NCI-H1105 treated with DMSO at 0.1 percent for 48 hours (cell line): ENCODE data around the gene C1QTNF9B.
A peak's percentile ranks its signal among the peaks of the same experiment; 100 is the strongest.
"Not testable (repeated sequence)": the region's sequence is repeated elsewhere in the genome, so short reads cannot be mapped to it uniquely, and the experiment has no call there.

Experiments
- DNase-seq: peaks from one replicate; lab custom pipeline; 2025; lab: John Stamatoyannopoulos, UW

The C1QTNF9B gene

GRCh38 chr13:23893791-23894190, 3.5 kb downstream of the C1QTNF9B start:
- DNase-seq: not testable (repeated sequence)

DNA sequence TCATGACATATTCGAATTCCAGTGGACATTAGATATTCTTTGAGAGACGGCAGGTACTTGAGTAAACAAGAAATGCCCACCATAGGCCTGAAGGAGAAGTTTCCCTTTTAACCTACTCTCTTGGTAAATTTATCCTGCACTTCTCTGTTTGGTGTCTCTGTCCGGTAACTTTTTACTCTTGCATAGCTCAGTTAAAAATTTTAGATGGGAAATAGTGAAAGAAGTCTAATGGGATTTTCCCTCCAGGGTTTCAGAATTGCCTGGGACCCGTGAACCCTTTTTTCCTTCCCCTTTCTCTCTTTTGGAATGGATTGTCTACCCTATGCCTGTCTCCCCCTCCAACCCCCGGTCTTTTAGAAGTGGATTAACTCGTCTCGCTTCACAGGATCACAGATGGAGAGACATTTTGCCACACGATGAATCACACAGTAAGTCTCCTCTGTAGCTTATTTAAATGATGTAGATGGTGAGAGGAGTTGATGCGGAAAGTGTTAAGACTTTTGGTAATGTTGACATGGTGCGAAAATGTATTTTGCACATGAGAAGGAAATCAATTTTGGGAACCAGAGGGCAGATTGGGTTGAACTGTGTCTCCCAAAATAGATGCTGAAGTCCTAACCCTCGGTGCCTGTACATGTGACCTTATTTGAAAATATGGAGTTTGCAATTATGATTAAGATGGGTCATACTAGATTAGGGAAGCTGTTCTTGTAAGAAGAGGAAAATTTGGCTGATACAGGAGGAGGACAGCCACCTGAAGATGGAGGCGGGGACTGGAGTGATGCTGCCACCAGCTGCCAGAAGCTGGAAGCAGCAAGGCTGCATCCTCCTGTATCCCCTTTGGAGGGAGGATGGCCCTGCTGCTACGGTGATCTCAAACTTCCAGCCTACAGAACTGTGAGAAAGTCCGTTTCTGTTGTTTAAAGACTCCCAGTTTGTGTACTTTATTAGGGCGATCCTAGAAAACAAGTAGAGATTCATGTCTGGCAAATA, 7.4 kb downstream of the C1QTNF9B start:
- peak; percentile 18 for DNase-seq

GRCh38 chr13:23888658-23889614, 8.4 kb downstream of the C1QTNF9B start, which contains the start of gene MIPEP:
MIPEP (minus strand) TSS chr13:23889400; CDS start chr13:23889320, 80 bp downstream.
- DNase-seq: peak; percentile 84

DNA sequence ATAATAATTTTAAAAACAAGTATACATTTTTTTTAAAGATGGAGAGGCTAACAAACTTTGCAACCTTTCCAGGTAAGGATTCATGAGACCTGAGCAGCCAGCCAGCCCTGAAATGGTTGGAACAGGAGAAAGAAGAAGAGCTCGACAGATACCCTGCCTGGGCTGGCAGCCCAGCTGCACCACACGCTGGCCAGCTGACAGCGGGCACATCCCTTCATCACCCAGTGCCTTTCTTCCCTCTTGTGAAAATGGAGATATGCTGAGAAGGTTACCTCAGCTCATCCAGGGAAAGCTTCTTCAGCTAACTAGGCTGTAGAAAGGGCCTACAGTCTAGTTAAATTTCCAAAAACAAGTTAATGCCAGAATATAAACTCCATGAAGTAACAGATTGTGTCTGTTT, 12.9 kb downstream of the C1QTNF9B start:
- not testable (repeated sequence) for DNase-seq

DNA sequence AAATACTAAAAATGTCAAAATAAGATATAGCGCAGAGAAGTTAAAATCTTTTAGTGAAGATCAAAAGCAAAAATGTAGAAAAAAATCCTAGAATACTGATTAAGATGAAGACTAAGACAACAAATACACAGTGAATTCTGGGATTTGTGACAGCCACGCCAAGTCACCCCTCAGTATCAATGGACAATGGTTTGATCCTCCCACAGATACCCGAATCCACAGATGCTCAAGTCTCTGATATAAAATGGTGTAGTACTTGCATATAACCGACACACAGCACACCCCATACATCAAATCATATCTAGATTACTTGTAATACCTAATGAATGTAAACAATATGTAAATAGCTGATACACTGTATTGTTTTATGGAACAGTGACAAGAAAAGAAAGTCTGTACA, 14.0 kb downstream of the C1QTNF9B start:
- DNase-seq: no peak

DNA sequence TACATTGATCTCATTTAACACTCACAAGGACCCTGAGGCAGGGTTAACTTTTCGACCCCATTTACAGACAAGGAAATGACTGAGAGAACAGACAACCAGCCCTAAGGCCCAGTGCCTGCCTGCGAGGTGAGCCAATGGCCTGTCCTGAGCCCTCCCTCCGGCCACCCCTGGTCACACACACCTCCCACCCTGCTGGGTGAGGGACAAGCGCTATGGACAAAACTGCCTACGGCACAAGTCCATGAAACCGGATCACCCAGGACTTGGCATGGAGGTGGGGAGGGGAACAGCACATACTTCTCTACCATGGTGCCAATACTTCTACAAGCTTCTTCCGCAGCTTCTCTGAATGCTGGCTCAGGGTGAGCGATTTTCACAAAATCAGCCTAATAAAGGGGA, 15.9 kb downstream of the C1QTNF9B start:
- DNase-seq: not testable (repeated sequence)

DNA sequence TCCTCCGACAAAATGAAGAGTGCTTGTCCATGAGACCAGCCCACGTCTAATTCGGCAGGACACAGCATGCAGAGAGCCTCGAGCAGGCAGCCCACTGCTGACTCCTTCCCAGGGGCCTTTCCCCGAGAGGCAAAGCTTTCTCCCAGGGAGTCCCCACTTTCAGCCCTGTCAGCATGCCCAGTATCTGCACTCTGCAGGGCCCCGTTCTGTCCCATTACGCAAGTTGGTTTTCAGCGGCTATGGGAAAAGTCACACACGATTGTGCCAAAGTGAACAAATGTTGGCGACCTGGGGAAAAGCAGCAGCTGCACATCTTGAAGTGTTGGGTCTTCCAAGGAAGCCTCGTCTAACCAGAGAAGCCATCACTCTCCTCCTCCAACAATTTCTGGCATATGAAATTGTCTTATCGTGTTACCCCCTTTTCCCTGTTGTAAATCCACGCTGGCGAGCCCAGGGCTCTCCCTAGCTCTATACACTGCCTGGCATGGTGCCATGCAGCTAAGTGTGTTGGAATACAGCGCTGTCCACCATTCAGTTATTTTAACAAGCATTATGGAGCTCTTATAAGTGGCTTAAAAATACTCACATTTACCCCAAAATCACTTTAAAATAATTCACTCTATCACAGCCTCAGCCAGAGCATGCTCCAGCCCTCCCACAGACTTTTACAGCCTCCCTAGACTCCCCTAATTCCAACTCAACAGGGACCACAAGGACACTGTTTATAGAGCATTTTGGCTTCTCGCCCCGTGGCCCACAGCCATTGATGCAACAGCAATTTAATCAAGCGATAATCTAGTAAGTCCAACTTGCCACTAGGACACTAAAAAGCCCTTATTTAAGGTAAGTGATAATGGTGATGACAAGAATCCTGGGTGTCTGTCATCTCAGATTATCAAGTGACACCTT, 16.6 kb downstream of the C1QTNF9B start:
- not testable (repeated sequence) for DNase-seq

GRCh38 chr13:23877286-23877685, 20.0 kb downstream of the C1QTNF9B start:
- no peak for DNase-seq

DNA sequence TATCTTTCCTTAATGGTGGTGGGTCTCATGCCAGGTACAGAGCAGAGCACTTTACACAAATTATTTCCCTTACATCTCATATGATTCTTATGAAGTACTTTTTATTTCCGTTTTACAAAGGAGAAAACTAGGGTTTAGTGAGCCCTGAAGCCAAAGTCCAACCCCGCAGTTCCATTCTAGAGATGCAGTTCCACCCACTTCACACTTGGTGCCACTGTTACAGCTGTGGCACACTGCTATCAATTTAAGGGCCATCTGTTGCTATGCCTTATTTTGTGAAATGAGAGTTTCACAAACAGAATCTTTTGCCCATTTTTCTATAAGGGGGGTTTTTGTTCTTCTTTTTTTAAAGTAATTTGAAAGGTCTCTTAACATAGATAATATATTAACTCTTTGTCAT, 21.0 kb downstream of the C1QTNF9B start:
- no peak for DNase-seq

GRCh38 chr13:23871616-23872220, 25.6 kb downstream of the C1QTNF9B start:
- peak; percentile 11 for DNase-seq

- no peak for DNase-seq
These were observed 26.8 kb downstream of the C1QTNF9B start for GRCh38 chr13:23870356-23871140.

DNA sequence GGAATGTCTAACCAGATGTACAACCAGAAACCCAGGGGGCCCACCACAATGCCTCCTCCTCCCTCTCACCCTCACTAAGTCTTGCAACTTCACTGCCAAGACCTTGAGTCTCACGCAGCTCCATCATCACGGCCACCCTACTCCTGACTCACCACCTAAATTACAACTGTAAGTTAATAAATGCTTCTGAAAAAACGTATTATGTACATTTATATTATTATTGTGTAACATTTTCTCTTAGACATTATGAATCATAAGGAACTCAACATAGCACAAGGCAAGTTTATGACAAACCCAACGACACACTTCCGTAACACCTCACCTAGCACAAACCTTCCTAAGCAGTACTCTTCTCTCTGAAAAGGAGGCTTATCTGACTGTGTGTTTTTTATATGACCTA, 28.8 kb downstream of the C1QTNF9B start:
- no peak for DNase-seq

DNA sequence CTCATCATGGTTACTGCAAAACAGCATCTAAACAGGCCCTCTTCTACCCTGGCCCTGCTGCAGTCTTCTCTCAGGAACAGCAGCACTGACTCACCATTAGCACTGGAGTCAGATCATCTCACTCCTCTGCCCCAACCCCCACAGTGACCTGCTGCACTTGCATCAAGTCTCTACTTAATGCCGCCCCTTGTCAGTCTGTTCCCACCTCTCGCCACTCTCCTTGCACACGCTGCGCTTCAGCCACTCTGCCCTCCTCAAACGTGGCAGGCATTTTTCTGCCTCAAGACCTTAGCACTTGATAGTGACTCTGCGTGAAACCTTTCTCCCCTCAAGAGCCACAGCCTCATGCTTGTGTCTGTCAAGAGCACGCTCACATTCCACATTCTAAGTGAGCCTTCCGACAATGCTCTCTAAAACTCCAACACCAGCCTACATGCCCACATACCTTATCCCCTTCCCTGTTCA, 30.2 kb downstream of the C1QTNF9B start:
- no peak for DNase-seq

DNA sequence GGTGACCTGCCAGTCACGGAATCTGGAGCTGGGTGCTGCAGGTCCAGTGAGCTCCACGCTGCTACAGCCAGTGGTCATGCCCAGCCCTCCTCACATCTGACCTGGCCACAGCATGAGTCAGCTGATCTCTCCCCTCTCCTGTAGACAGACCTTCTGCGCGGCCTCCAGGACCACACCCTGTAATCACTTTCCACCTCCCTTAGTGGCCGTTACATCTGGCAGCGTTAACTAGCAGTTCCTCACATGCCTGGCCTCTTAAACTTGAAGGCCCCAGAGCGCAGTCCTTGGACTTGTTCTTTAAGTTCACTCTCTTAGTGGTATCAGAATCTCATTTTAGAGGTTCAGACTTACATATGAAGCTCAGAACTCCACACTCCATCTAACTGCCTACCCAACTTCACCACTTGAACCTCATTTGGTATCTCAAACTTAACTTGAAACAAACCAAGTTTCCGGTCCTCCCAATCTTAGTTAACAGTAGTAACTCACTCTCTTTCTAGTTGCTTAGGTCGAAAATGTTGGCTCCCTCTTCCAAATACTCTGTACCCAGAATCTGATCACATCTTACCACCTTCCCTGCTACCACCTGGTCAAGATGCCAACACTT, 30.8 kb downstream of the C1QTNF9B start:
- no peak for DNase-seq

GRCh38 chr13:23865906-23866305, 31.4 kb downstream of the C1QTNF9B start:
- no peak for DNase-seq

DNA sequence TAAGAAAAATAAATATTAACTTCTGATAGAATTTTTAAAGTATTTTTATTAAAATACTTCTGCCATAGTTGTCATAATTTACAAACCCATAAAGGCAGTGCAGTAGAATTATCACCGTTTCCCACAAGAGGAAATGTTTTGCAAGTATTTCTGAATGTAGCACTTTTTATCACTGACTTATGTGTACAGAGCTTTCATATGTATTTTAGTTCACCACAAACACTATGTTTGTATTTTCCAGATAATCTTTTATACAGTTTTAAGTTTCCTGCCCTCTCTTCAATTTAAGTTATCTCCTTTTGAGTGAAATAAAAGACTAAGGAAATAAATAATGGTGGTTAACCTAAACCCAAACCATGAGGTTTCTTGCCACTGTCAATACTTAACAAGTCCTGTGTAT, 32.3 kb downstream of the C1QTNF9B start:
- no peak for DNase-seq

DNA sequence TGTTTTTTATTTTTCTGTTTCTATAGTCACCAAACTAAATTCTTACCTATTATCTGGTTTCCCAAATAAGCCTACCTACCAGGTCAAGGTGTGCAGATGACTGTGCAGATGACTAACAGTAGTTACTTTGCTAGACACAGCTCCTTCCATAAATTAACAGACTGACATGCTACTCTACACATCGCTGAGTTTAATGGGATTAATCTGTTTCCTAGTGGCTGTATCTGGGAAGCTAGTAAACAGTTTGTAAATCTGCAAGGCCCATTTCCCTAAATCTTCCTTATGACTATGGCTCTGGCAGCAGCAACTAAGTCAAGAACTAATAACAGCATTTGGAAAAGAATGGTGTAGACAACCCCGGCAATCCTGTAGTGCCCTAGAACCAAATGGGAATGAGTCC, 36.0 kb downstream of the C1QTNF9B start:
- no peak for DNase-seq

DNA sequence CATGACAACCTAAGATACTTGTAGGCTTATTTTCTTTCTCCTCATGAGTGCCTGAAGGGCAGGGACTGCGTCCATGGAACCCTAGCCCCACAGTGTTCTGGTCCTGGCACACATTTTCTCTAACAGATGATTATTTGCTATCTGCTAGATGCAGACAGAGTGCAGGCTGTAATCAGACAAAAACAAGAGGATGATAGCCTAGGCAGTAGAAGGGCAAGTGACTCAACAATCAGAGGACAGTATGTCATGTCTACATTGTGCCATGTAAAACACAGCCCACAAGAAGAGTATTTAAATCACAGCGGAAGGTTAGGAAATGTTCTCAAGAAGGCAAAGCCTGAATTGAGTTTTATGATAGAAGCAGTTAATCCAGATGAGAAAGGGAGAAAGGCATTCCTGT, 37.4 kb downstream of the C1QTNF9B start:
- DNase-seq: no peak

DNA sequence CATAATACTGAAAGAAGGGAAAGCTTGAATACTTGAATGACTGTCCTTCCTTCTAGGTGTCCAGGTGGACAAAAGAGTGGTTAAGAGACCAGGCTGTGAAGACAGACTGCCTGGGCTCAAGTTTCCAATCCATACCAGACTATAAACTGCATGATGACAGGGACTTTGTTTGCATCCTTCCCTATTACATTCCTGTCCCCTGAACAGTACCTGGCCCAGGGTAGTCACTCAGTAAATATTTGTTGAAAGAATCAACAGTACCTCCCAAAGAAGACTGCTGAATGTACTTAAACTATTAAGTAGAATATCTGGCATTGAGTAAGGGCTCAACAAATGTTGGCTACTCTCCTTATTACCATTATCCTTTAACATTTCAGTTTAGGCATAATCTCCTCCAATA, 37.8 kb downstream of the C1QTNF9B start:
- no peak for DNase-seq

DNA sequence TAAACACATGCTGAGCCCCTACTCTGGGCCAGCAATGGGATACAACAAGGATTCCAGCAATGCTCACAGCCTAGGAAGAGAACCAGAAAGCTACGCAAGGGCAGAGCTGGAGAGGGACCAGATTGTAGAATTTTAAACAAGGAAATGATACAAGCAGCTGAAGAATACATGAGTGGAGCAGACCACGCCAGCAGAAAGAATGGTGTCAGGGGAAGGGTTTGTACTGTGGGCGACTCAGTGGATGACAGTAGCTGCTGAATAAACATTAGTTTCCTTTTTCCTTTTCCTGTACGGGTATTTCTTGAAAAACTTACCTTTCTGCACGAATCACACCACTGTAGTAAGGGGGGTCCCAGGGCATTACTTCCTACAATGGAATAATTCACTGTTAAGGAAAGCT, 38.8 kb downstream of the C1QTNF9B start:
- DNase-seq: no peak
